Smooth muscle cell (in vitro differentiated cells): Measurements from ENCODE around the gene KCNJ16. TPM values are rescaled to one million over a fixed set of nuclear protein-coding genes. Genes with fewer than 3 reads are reported as not detected.

Experiments
- DNase-seq: peaks from one replicate; lab custom pipeline; 2025; ENCODE audit not compliant: unreplicated experiment; lab: John Stamatoyannopoulos, UW
- H2AFZ ChIP-seq: fragments of 200-600 bp; sonication (generic); 2 replicates; pipeline ENCODE4 v1.6.0; 2016; ENCODE audit warnings: antibody characterized with exemption, low read depth, mild to moderate bottlenecking
- H3F3A ChIP-seq: fragments of 200-600 bp; sonication (generic); 2 replicates; pipeline ENCODE4 v1.6.0; 2017; ENCODE audit warnings: antibody characterized with exemption, low read depth
- H3K27ac ChIP-seq: fragments of 200-600 bp; sonication (generic); 2 replicates; pipeline ENCODE4 v1.5.1; 2016; ENCODE audit warnings: low read depth, mild to moderate bottlenecking
- H3K27me3 ChIP-seq: fragments of 200-600 bp; sonication (generic); 2 replicates; pipeline ENCODE4 v1.6.1; 2016; ENCODE audit warnings: low read depth, mild to moderate bottlenecking
- H3K36me3 ChIP-seq: fragments of 200-600 bp; sonication (generic); 2 replicates; pipeline ENCODE4 v1.5.1; 2016; ENCODE audit warnings: low read depth
- H3K4me1 ChIP-seq: fragments of 200-600 bp; sonication (generic); 2 replicates; pipeline ENCODE4 v1.5.1; 2016; ENCODE audit warnings: low read depth
- H3K4me2 ChIP-seq: fragments of 200-600 bp; sonication (generic); 2 replicates; pipeline ENCODE4 v1.6.0; 2016; ENCODE audit warnings: mild to moderate bottlenecking
- H3K4me3 ChIP-seq: fragments of 200-600 bp; sonication (generic); 2 replicates; pipeline ENCODE4 v1.5.1; 2016; ENCODE audit warnings: mild to moderate bottlenecking
- H3K79me2 ChIP-seq: fragments of 200-600 bp; sonication (generic); 2 replicates; pipeline ENCODE4 v1.6.0; 2016; ENCODE audit warnings: low read depth, mild to moderate bottlenecking
- H3K9ac ChIP-seq: fragments of 200-600 bp; sonication (generic); 2 replicates; pipeline ENCODE4 v1.6.0; 2016; ENCODE audit warnings: low read depth
- H3K9me3 ChIP-seq: fragments of 200-600 bp; sonication (generic); replicated peaks from 2 replicates; pipeline ENCODE4 v1.5.1; 2016; ENCODE audit warnings: low read depth
- H4K20me1 ChIP-seq: fragments of 200-600 bp; sonication (generic); 2 replicates; pipeline ENCODE4 v1.6.0; 2016; ENCODE audit warnings: low read depth
- CTCF ChIP-seq: fragments of 200-600 bp; sonication (generic); IDR thresholded peaks from 2 replicates; pipeline ENCODE4 v1.5.1; 2017; ENCODE audit warnings: borderline replicate concordance, mild to moderate bottlenecking, antibody characterized with exemption; ENCODE audit not compliant: insufficient read depth, poor library complexity, severe bottlenecking
- WGBS: methylation state at CpG from one replicate; pipeline ENCODE4 v1.1.7; 2016; ENCODE audit warnings: low lambda C conversion rate; 5-methylcytosine and 5-hydroxymethylcytosine counted together
- polyA plus RNA-seq: library from polyadenylated mRNA; unstranded; fragments of >200 nt; fragmentation: Nextera tagmentation; extraction: Ambion mirVana; gene quantifications from 2 replicates; pipeline ENCODE4 v1.2.1, GENCODE V29; 2016
- total RNA-seq: library from RNA; depleted of rRNA; stranded (reverse); fragments of >200 nt; gene quantifications from 2 replicates; pipeline ENCODE4 v1.2.3, GENCODE V29; 2014

KCNJ16 gene
- total and polyA plus RNA-seq, 2 experiments from 2014 or later: 0.09 TPM; not detected in 1

- no peaks in the 10 kb centered on the region for H3K9me3 ChIP-seq
- no peaks in the 10 kb centered on the region for H4K20me1 ChIP-seq
- H3K79me2 ChIP-seq: no peaks in the 10 kb centered on the region
- H3F3A ChIP-seq: no peaks in the 10 kb centered on the region
- H3K4me3 ChIP-seq: no peak overlapping the region
- H3K4me2 ChIP-seq: no peak overlapping the region
- no peaks in the 10 kb centered on the region for H3K36me3 ChIP-seq
- no peaks in the 10 kb centered on the region for H3K27me3 ChIP-seq
- no peak for TF ChIP-seq CTCF
- no peak overlapping the region for H3K27ac ChIP-seq
- DNase-seq: no peak
- H2AFZ ChIP-seq: no peak overlapping the region
- no peak overlapping the region for H3K9ac ChIP-seq
- no peaks in the 10 kb centered on the region for H3K4me1 ChIP-seq
These were observed 43.7 kb upstream of the KCNJ16 start for GRCh38 chr17:70031341-70031740.

- Histone ChIP-seq H3K79me2 (no peaks in the 10 kb centered on the region), H3K27me3 (no peaks in the 10 kb centered on the region), H3K4me3 (no peak overlapping the region), H3K36me3 (no peaks in the 10 kb centered on the region), H3F3A (no peaks in the 10 kb centered on the region), H4K20me1 (no peaks in the 10 kb centered on the region), H3K27ac (no peak overlapping the region), H2AFZ (no peak overlapping the region), H3K9me3 (no peaks in the 10 kb centered on the region), H3K4me1 (no peaks in the 10 kb centered on the region), H3K9ac (no peak overlapping the region), H3K4me2 (no peak overlapping the region)
- no peak for DNase-seq
- TF ChIP-seq CTCF: no peak
These were observed 41.9 kb upstream of the KCNJ16 start for GRCh38 chr17:70033165-70033564.

GRCh38 chr17:70034158-70034557 lies 40.9 kb upstream of the KCNJ16 start:
- Histone ChIP-seq H3K36me3 (no peaks in the 10 kb centered on the region), H3K79me2 (no peaks in the 10 kb centered on the region), H3K4me1 (no peaks in the 10 kb centered on the region), H2AFZ (no peak overlapping the region), H3K4me2 (no peak overlapping the region), H4K20me1 (no peaks in the 10 kb centered on the region), H3F3A (no peaks in the 10 kb centered on the region), H3K27ac (no peak overlapping the region), H3K9ac (no peak overlapping the region), H3K27me3 (no peaks in the 10 kb centered on the region), H3K9me3 (no peaks in the 10 kb centered on the region), H3K4me3 (no peak overlapping the region)
- no peak for TF ChIP-seq CTCF
- no peak for DNase-seq
- 89% methylated on average over 5 of the region's 5 CpGs for WGBS

- Histone ChIP-seq H3K9me3 (no peaks in the 10 kb centered on the region), H3K4me1 (no peaks in the 10 kb centered on the region), H3K36me3 (no peaks in the 10 kb centered on the region), H4K20me1 (no peaks in the 10 kb centered on the region), H2AFZ (no peak overlapping the region), H3K27ac (no peak overlapping the region), H3K79me2 (no peaks in the 10 kb centered on the region), H3K9ac (no peak overlapping the region), H3K4me2 (no peak overlapping the region), H3K27me3 (no peaks in the 10 kb centered on the region), H3K4me3 (no peak overlapping the region), H3F3A (no peaks in the 10 kb centered on the region)
- WGBS: 94% methylated on average over 2 of the region's 2 CpGs
- no peak for DNase-seq
- no peak for TF ChIP-seq CTCF
These were observed 37.5 kb upstream of the KCNJ16 start for GRCh38 chr17:70037498-70037897.
